Fibroblast of the aortic adventitia (primary cell): ENCODE measurements around the gene DPY19L1. TPM values are rescaled to one million over a fixed set of nuclear protein-coding genes. Genes with fewer than 3 reads are reported as not detected.

Source experiments
- DNase-seq: peaks from one replicate; pipeline ENCODE4 v3.0.0-alpha.2; 2010; ENCODE audit warnings: low read depth
- H3K4me3 ChIP-seq: 2 replicates; pipeline ENCODE4 v1.5.1; 2011; ENCODE audit warnings: low read depth, mild to moderate bottlenecking, control low read depth, low read length, moderate library complexity
- CTCF ChIP-seq: IDR thresholded peaks from 2 replicates; pipeline ENCODE4 v1.5.1; 2011; ENCODE audit warnings: mild to moderate bottlenecking, low read length, control low read depth, inconsistent platforms; ENCODE audit not compliant: insufficient read depth
- total RNA-seq: library from RNA; depleted of rRNA; stranded (reverse); fragments of >200 nt; gene quantifications from 2 replicates; pipeline ENCODE4 v1.2.3, GENCODE V29; 2012; ENCODE audit warnings: low replicate concordance

DPY19L1 gene
- total RNA-seq, 1 donor: 55.2 TPM

- no peak overlapping the region for H3K4me3 ChIP-seq
- TF ChIP-seq CTCF: no peak
- DNase-seq: no peak
Observed at GRCh38 chr7:35022725-35023124, 14.6 kb downstream of the DPY19L1 start.

- no peak for TF ChIP-seq CTCF
- DNase-seq: no peak
- H3K4me3 ChIP-seq: no peak overlapping the region
Observed at GRCh38 chr7:35021445-35021844, 15.8 kb downstream of the DPY19L1 start.

GRCh38 chr7:35019801-35020200 lies 17.5 kb downstream of the DPY19L1 start:
- TF ChIP-seq CTCF: no peak
- no peak overlapping the region for H3K4me3 ChIP-seq
- DNase-seq: no peak

GRCh38 chr7:35019179-35019729 lies 18.0 kb downstream of the DPY19L1 start:
- DNase-seq: no peak
- no peak overlapping the region for H3K4me3 ChIP-seq
- no peak for TF ChIP-seq CTCF

GRCh38 chr7:35015346-35015859 lies 21.9 kb downstream of the DPY19L1 start:
- no peak overlapping the region for H3K4me3 ChIP-seq
- no peak for TF ChIP-seq CTCF
- DNase-seq: peak; percentile 54

GRCh38 chr7:35012160-35012559 lies 25.1 kb downstream of the DPY19L1 start:
- no peak overlapping the region for H3K4me3 ChIP-seq
- DNase-seq: no peak
- no peak for TF ChIP-seq CTCF

GRCh38 chr7:35011085-35011484 lies 26.2 kb downstream of the DPY19L1 start:
- DNase-seq: no peak
- H3K4me3 ChIP-seq: no peak overlapping the region
- no peak for TF ChIP-seq CTCF
